HepG2 (cell line): Measurements from ENCODE around the gene PTPRD. TPM values are rescaled to one million over a fixed set of nuclear protein-coding genes. Genes with fewer than 3 reads are reported as not detected.

Source experiments
- ATAC-seq: fragments of 200-7000 bp; cut with Tn5 transposase; 3 replicates; pipeline ENCODE4 v1.9.1; 2020; ENCODE audit warnings: mild to moderate bottlenecking, moderate library complexity
- BruUV-seq: library from RNA; stranded (reverse); fragments of 400-500 nt; replicated peaks from 2 replicates; lab custom pipeline; 2021; lab: Mats Ljungman, UMichigan
- CTCF ChIA-PET: fragments of 300-600 bp; formaldehyde crosslinking; extraction: SDS; loops from one replicate; lab custom pipeline; 2021; ENCODE audit warnings: low total read pairs, inconsistent platforms, low intra/inter-chr PET ratio; lab: Yijun Ruan, JAX
- POLR2A ChIA-PET: fragments of 350-600 bp; sonication (Branson Sonifier 250); formaldehyde crosslinking; loops from one replicate; lab custom pipeline; 2020; ENCODE audit warnings: antibody characterized with exemption, inconsistent platforms; lab: Yijun Ruan, JAX
- DNase-seq: peaks from one replicate; pipeline ENCODE4 v3.0.0-alpha.2; 2015; ENCODE audit warnings: low spot score
- FAIRE-seq: peaks from 3 replicates; lab custom pipeline; 2011; peaks lifted over from hg19 to GRCh38; lab: Jason Lieb, UNC
- H2AFZ ChIP-seq: one replicate; pipeline ENCODE4 v1.6.1; 2011; ENCODE audit warnings: low read length, inconsistent platforms
- H3K27ac ChIP-seq: fragments of 300-600 bp; 3 replicates; pipeline ENCODE4 v1.8.0; 2011; ENCODE audit warnings: mixed run types, mild to moderate bottlenecking, mixed read lengths, low read length, inconsistent platforms; ENCODE audit not compliant: insufficient read depth; ENCODE audit errors: extremely low read length
- H3K27me3 ChIP-seq, 2 experiments: fragments of 200-600 bp in 1 of 2; 2 replicates in 1 of 2; 3 replicates in 1 of 2; pipeline versions ENCODE4 v1.6.0 to v1.8.0; 2011; ENCODE audit warnings: low read length in 2 of 2, mild to moderate bottlenecking in 2 of 2, moderate library complexity in 2 of 2, inconsistent platforms in 1 of 2; ENCODE audit not compliant: insufficient read depth in 2 of 2, control insufficient read depth in 1 of 2
- H3K36me3 ChIP-seq, 2 experiments: fragments of 200-600 bp in 1 of 2; replicated peaks in 1 of 2; 2 replicates in 1 of 2; 3 replicates in 1 of 2; pipeline versions ENCODE4 v1.5.1 to v1.8.0; 2011; ENCODE audit warnings: low read length in 2 of 2, inconsistent platforms in 1 of 2; ENCODE audit not compliant: insufficient read depth in 2 of 2, control insufficient read depth in 1 of 2
- H3K4me1 ChIP-seq: 2 replicates; pipeline ENCODE4 v1.5.1; 2012; ENCODE audit warnings: low read length, inconsistent platforms; ENCODE audit not compliant: insufficient read depth
- H3K4me2 ChIP-seq: 2 replicates; pipeline ENCODE4 v1.6.0; 2011; ENCODE audit warnings: low read depth, low read length, inconsistent platforms
- H3K4me3 ChIP-seq, 3 experiments: fragments of 200-600 bp in 1 of 3; sonication (generic), shearing (Covaris generic) in 1 of 3; replicated peaks in 1 of 3; 2 replicates each; pipeline ENCODE4 v1.5.1; 2011 to 2016; ENCODE audit warnings: low read length in 3 of 3, inconsistent platforms in 2 of 3, low read depth in 2 of 3, mild to moderate bottlenecking in 2 of 3, control low read depth in 1 of 3, mixed read lengths in 1 of 3; ENCODE audit not compliant: insufficient read depth in 1 of 3
- H3K79me2 ChIP-seq: one replicate; pipeline ENCODE4 v1.6.1; 2011; ENCODE audit warnings: low read length, inconsistent platforms; ENCODE audit not compliant: insufficient read depth
- H3K9ac ChIP-seq: 2 replicates; pipeline ENCODE4 v1.6.0; 2011; ENCODE audit warnings: mild to moderate bottlenecking, low read depth, low read length, inconsistent platforms; ENCODE audit not compliant: insufficient read depth
- H3K9me3 ChIP-seq: 2 replicates; pipeline ENCODE4 v1.5.1; 2012; ENCODE audit warnings: mild to moderate bottlenecking, low read length
- H4K20me1 ChIP-seq: 2 replicates; pipeline ENCODE4 v1.6.0; 2011; ENCODE audit warnings: inconsistent platforms, mild to moderate bottlenecking, low read length, moderate library complexity; ENCODE audit not compliant: insufficient read depth
- AGO1 ChIP-seq: fragments of 200-400 bp; formaldehyde crosslinking; IDR thresholded peaks from 2 replicates; pipeline ENCODE4 v1.6.1; 2017; ENCODE audit warnings: mild to moderate bottlenecking, low read depth, low read length, moderate library complexity; ENCODE audit not compliant: poor library complexity, severe bottlenecking
- AGO2 ChIP-seq: fragments of 200-400 bp; formaldehyde crosslinking; optimal IDR thresholded peaks from 2 replicates; pipeline ENCODE3; 2017; ENCODE audit warnings: mild to moderate bottlenecking, low read depth, low read length, moderate library complexity
- BRD4 ChIP-seq: sonication (generic); formaldehyde crosslinking; IDR thresholded peaks from 2 replicates; pipeline ENCODE4 v1.4.0; 2020; ENCODE audit warnings: missing genetic modification reagents
- KDM4B ChIP-seq: sonication (generic); formaldehyde crosslinking; IDR thresholded peaks from 2 replicates; pipeline ENCODE4 v1.4.0; 2020; ENCODE audit warnings: missing genetic modification reagents
- KMT2B ChIP-seq: IDR thresholded peaks from 2 replicates; pipeline ENCODE4 v1.6.1; 2016; ENCODE audit warnings: missing genetic modification reagents, missing compliant biosample characterization
- NAIF1 ChIP-seq: sonication (generic); formaldehyde crosslinking; IDR thresholded peaks from 2 replicates; pipeline ENCODE4 v1.5.0; 2020; ENCODE audit warnings: mild to moderate bottlenecking, missing genetic modification reagents, borderline replicate concordance
- NPAS2 ChIP-seq: sonication (generic); formaldehyde crosslinking; IDR thresholded peaks from 2 replicates; pipeline ENCODE4 v1.8.0; 2022; ENCODE audit warnings: mild to moderate bottlenecking, missing genetic modification reagents, borderline replicate concordance
- NR0B2 ChIP-seq: sonication (generic); formaldehyde crosslinking; IDR thresholded peaks from 2 replicates; pipeline ENCODE4 v1.4.0; 2020; ENCODE audit warnings: mild to moderate bottlenecking, missing genetic modification reagents
- RAD51 ChIP-seq: fragments of 450-650 bp; IDR thresholded peaks from 2 replicates; pipeline ENCODE4 v1.6.1; 2016; ENCODE audit warnings: borderline replicate concordance
- RFXAP ChIP-seq: sonication (generic); formaldehyde crosslinking; IDR thresholded peaks from 2 replicates; pipeline ENCODE4 v1.4.0; 2020; ENCODE audit warnings: missing genetic modification reagents, borderline replicate concordance
- YY1 ChIP-seq: IDR thresholded peaks from 2 replicates; pipeline ENCODE4 v1.6.1; 2011; ENCODE audit warnings: low read length, low read depth, moderate library complexity, mild to moderate bottlenecking; ENCODE audit not compliant: insufficient read depth, insufficient replicate concordance
- ZBTB4 ChIP-seq: sonication (generic); formaldehyde crosslinking; IDR thresholded peaks from 2 replicates; pipeline ENCODE4 v1.4.0; 2020; ENCODE audit warnings: missing genetic modification reagents, mild to moderate bottlenecking, borderline replicate concordance
- ZNF17 ChIP-seq: sonication (generic); formaldehyde crosslinking; IDR thresholded peaks from 2 replicates; pipeline ENCODE4 v1.5.0; 2020; ENCODE audit warnings: mild to moderate bottlenecking, missing genetic modification reagents
- ZNF225 ChIP-seq: sonication (generic); formaldehyde crosslinking; IDR thresholded peaks from 2 replicates; pipeline ENCODE4 v1.4.0; 2020; ENCODE audit warnings: mild to moderate bottlenecking, missing genetic modification reagents
- ZNF616 ChIP-seq: sonication (generic); formaldehyde crosslinking; IDR thresholded peaks from 2 replicates; pipeline ENCODE4 v1.5.0; 2020; ENCODE audit warnings: low read depth, mild to moderate bottlenecking, missing genetic modification reagents
- ZNF746 ChIP-seq: sonication (generic); formaldehyde crosslinking; IDR thresholded peaks from 2 replicates; pipeline ENCODE4 v1.8.0; 2022; ENCODE audit warnings: mild to moderate bottlenecking, missing genetic modification reagents
- ZNF747 ChIP-seq: sonication (generic); formaldehyde crosslinking; IDR thresholded peaks from 2 replicates; pipeline ENCODE4 v1.8.1; 2023; ENCODE audit warnings: missing genetic modification reagents, mild to moderate bottlenecking, borderline replicate concordance
- ZNF83 ChIP-seq: sonication (generic); formaldehyde crosslinking; IDR thresholded peaks from 2 replicates; pipeline ENCODE4 v1.4.0; 2020; ENCODE audit warnings: missing genetic modification reagents, mild to moderate bottlenecking, borderline replicate concordance
- WGBS: methylation state at CpG from one replicate; pipeline ENCODE4 v1.1.6; 2017; ENCODE audit warnings: low lambda C conversion rate; 5-methylcytosine and 5-hydroxymethylcytosine counted together
- in situ Hi-C: cut with HindIII; loops from 2 replicates; pipeline ENCODE4 v1.10.0; 2017; ENCODE audit warnings: low pct_unique_long_range_greater_than_20kb; ENCODE audit not compliant: extremely low pct_ligation_motif_present
- intact Hi-C: fragments of 100-400 bp; cut with micrococcal nuclease; formaldehyde crosslinking; loops from one replicate; pipeline ENCODE4 v1.10.0; 2022; ENCODE audit not compliant: unreplicated experiment
- polyA plus RNA-seq, 8 experiments: library from polyadenylated mRNA; depleted of rRNA in 3 of 8; stranded (reverse) in 7 of 8; unstranded in 1 of 8; fragments of >200 nt; fragmentation: Illumina TruSeq in 4 of 8; extraction: Trizol in 4 of 8; gene quantifications; 2 replicates each; pipeline versions ENCODE4 v1.2.1 to v1.2.3, GENCODE V29; 2011 to 2016; ENCODE audit warnings: low read depth in 4 of 8, missing spikeins in 1 of 8, mixed read lengths in 1 of 8; ENCODE audit not compliant: insufficient read depth in 1 of 8
- total RNA-seq, 5 experiments: library from RNA; depleted of rRNA; stranded (reverse); fragments of >200 nt; fragmentation: Illumina TruSeq; extraction: Trizol; gene quantifications; 2 replicates each; pipeline ENCODE4 v1.2.3, GENCODE V29; 2016; ENCODE audit warnings: low read depth in 1 of 5

The PTPRD gene
- total and polyA plus RNA-seq, 2 of the 13 experiments (the other 11 are each of a cell fraction or from before 2014, with no cell fraction given) = 0.05 TPM; not detected in 1

- TF ChIP-seq YY1 (no peak), ZNF747 (no peak), AGO1 (no peak), ZNF17 (CRISPR knock-in tag) (no peak)
- TF ChIP-seq, all 625 proteins: peak for 0
These were observed 1632.2 kb downstream of the PTPRD start (continued) for GRCh38 chr9:8980496-8981013.

- ChIA-PET POLR2A (no interaction called here), CTCF (no interaction called here)
- no peaks in the 10 kb centered on the region for H3K36me3 ChIP-seq
- in situ Hi-C loops = no loop called here
- H3K4me1 ChIP-seq = no peaks in the 10 kb centered on the region
- intact Hi-C loops = no loop called here
- H3K4me3 ChIP-seq = no peak overlapping the region
- TF ChIP-seq AGO2 (no peak), NAIF1 (CRISPR knock-in tag) (no peak), KMT2B (CRISPR knock-in tag) (no peak), NPAS2 (CRISPR knock-in tag) (no peak), RFXAP (no peak), ZNF616 (no peak), BRD4 (CRISPR knock-in tag) (no peak), KDM4B (no peak), RAD51 (no peak), ZNF746 (no peak), ZBTB4 (CRISPR knock-in tag) (no peak), ZNF83 (CRISPR knock-in tag) (no peak), ZNF225 (CRISPR knock-in tag) (no peak), NR0B2 (CRISPR knock-in tag) (no peak)
- no peak overlapping the region for H3K9ac ChIP-seq
- no peak for ATAC-seq
- H3K9me3 ChIP-seq = peaks cover 11% of the 10 kb centered on the region
- H3K27me3 ChIP-seq = no peaks in the 10 kb centered on the region
- H3K27ac ChIP-seq = no peak overlapping the region
- no TSS peak for BruUV-seq
- H3K79me2 ChIP-seq = no peaks in the 10 kb centered on the region
- no peak overlapping the region for H2AFZ ChIP-seq
- 35% methylated on average over 6 of the region's 6 CpGs for WGBS
- H4K20me1 ChIP-seq = no peaks in the 10 kb centered on the region
- no peak for DNase-seq
- FAIRE-seq = no peak
- no peak overlapping the region for H3K4me2 ChIP-seq
These were observed 1634.5 kb downstream of the PTPRD start for GRCh38 chr9:8978334-8978733.
